Gastroesophageal sphincter (tissue), 4 donors: ENCODE data around the gene SAAL1. TPM values are rescaled to one million over a fixed set of nuclear protein-coding genes. Genes with fewer than 3 reads are reported as not detected.

Experiments
- ATAC-seq: fragments of 150-250 bp; one replicate; pipeline ENCODE4 v1.9.1; 2016; ENCODE audit warnings: mild to moderate bottlenecking, moderate library complexity
- H3K27ac ChIP-seq, 4 donors: fragments of 200-600 bp; sonication (generic) in 3 of 4; 1 replicate in 3 of 4; 2 replicates in 1 of 4; pipeline ENCODE4 v1.5.1; 2016 to 2019
- H3K27me3 ChIP-seq: fragments of 200-600 bp; sonication (generic); one replicate; pipeline ENCODE4 v1.5.1; 2019
- H3K36me3 ChIP-seq, 2 donors: fragments of 200-600 bp; sonication (generic); one replicate each; pipeline ENCODE4 v1.5.1; 2019; ENCODE audit warnings: control low read depth in 1 of 2
- H3K4me1 ChIP-seq, 3 donors: fragments of 200-600 bp; sonication (generic); 1 replicate in 2 of 3; 2 replicates in 1 of 3; pipeline ENCODE4 v1.5.1; 2016 to 2019; ENCODE audit warnings: control low read depth in 2 of 3
- H3K4me3 ChIP-seq, 2 donors: fragments of 200-600 bp; sonication (generic); one replicate each; pipeline ENCODE4 v1.5.1; 2019; ENCODE audit warnings: mild to moderate bottlenecking in 1 of 2, moderate library complexity in 1 of 2
- H3K9me3 ChIP-seq, 3 donors: fragments of 200-600 bp; sonication (generic); one replicate each; pipeline ENCODE4 v1.5.1; 2017 to 2019; ENCODE audit warnings: control low read depth in 2 of 3
- EP300 ChIP-seq: sonication (generic); formaldehyde crosslinking; IDR thresholded peaks from one replicate; pipeline ENCODE4 v1.6.1; 2017; ENCODE audit warnings: antibody characterized with exemption, mild to moderate bottlenecking
- POLR2A ChIP-seq, 2 donors: fragments of 450-650 bp; IDR thresholded peaks; one replicate each; pipeline ENCODE4 v1.6.1; 2017; ENCODE audit warnings: antibody characterized with exemption in 2 of 2, mild to moderate bottlenecking in 2 of 2, moderate library complexity in 1 of 2
- POLR2AphosphoS5 ChIP-seq: sonication (generic); formaldehyde crosslinking; IDR thresholded peaks from one replicate; pipeline ENCODE4 v1.6.1; 2017; ENCODE audit warnings: antibody characterized with exemption
- WGBS, 2 donors: methylation state at CpG; one replicate each; pipeline ENCODE4 v1.1.5; 2018; ENCODE audit warnings: low coverage in 1 of 2; 5-methylcytosine and 5-hydroxymethylcytosine counted together
- total RNA-seq, 4 donors: library from RNA; depleted of rRNA; stranded (reverse); fragments of >200 nt; gene quantifications; one replicate each; pipeline ENCODE4 v1.1.0, GENCODE V29; 2016
- TF ChIP-seq, protein P1 (sequence below), 4 experiments: fragments of 200-600 bp in 2 of 4; fragments of 450-650 bp in 2 of 4; sonication (generic) in 1 of 4; IDR thresholded peaks; one replicate each; pipeline ENCODE4 v1.5.1; 2017 to 2019; ENCODE audit warnings: antibody characterized with exemption in 4 of 4, mild to moderate bottlenecking in 2 of 4, moderate library complexity in 2 of 4

The SAAL1 gene
- total RNA-seq, 4 donors from 2014 or later, result 11.3 to 21.5 (median 14.4) TPM

DNA sequence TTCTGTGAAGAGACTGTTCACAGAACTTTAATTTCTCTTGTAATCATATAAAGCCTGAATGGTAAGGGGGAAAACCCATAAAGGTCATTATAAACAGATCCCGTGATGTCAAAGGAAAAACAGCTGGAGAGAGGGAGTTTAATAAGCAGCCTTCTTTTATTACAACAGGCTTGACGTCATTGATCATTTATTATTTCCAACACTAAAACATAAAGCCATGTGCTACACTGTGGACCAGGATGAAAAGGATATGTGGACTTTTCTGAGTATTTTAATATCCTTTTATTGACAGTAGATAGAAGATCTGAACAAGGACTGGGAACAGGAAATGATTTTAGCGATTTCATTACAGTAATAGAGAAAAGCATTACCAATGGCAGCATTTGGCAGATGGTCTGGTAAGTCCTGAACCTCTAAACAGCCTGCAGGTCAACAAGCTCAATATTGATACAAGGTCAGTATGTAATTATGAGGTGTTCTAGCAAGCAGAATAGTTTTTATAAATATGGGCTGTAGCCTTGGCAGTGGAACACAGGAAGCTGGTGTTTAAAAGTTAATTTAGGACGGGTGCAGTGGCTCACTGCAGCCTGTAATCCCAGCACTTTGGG is 34.7 kb downstream of the SAAL1 start:
- 61 to 63% methylated on average over 3 to 4 of the region's 4 CpGs for WGBS, 2 donors
- ATAC-seq, result no peak
- H3K4me1 ChIP-seq, result no peaks in the 10 kb centered on the region
- TF ChIP-seq EP300, result no peak
- TF ChIP-seq, protein P1, sequence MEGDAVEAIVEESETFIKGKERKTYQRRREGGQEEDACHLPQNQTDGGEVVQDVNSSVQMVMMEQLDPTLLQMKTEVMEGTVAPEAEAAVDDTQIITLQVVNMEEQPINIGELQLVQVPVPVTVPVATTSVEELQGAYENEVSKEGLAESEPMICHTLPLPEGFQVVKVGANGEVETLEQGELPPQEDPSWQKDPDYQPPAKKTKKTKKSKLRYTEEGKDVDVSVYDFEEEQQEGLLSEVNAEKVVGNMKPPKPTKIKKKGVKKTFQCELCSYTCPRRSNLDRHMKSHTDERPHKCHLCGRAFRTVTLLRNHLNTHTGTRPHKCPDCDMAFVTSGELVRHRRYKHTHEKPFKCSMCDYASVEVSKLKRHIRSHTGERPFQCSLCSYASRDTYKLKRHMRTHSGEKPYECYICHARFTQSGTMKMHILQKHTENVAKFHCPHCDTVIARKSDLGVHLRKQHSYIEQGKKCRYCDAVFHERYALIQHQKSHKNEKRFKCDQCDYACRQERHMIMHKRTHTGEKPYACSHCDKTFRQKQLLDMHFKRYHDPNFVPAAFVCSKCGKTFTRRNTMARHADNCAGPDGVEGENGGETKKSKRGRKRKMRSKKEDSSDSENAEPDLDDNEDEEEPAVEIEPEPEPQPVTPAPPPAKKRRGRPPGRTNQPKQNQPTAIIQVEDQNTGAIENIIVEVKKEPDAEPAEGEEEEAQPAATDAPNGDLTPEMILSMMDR (IDR thresholded peaks at IDR 0.05), result no peak
- TF ChIP-seq POLR2AphosphoS5, result no peak
- no peak for TF ChIP-seq POLR2A (IDR thresholded peaks at IDR 0.05)
- H3K36me3 ChIP-seq, result peaks cover 0 to 16% of the 10 kb centered on the region in 2 donors
- no peak overlapping the region for H3K4me3 ChIP-seq
- H3K9me3 ChIP-seq, result no peaks in the 10 kb centered on the region
- no peaks in the 10 kb centered on the region for H3K27me3 ChIP-seq
- no peak overlapping the region for H3K27ac ChIP-seq

DNA sequence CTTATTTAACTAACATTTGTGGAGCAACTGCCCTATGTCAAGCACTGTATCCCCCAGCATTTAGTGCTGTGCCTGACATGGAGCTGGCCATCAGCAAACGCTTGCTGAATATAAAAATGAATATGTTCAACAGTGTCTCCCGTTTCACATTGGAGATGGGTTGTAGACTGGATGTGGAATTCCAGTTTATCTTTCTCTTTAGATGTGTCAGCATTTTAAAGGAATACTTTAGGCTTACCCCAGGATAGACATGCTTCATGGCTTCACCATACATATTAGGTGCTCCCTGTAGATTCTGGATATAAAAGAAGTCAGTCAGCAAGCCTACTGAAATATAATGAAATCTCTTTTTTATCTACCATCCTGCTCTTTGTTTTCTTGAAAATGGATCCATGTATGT is 38.5 kb downstream of the SAAL1 start:
- Histone ChIP-seq H3K4me1 (no peaks in the 10 kb centered on the region), H3K27me3 (no peaks in the 10 kb centered on the region), H3K9me3 (no peaks in the 10 kb centered on the region), H3K36me3 (peaks cover 0 to 11% of the 10 kb centered on the region in 2 donors), H3K4me3 (no peak overlapping the region), H3K27ac (no peak overlapping the region)
- ATAC-seq, result no peak
- TF ChIP-seq POLR2A (IDR thresholded peaks at IDR 0.05) (no peak), EP300 (no peak), POLR2AphosphoS5 (no peak)
- TF ChIP-seq, protein P1 (IDR thresholded peaks at IDR 0.05), result no peak
- WGBS, 2 donors, result 87 to 100% methylated on average over 2 of the region's 2 CpGs

DNA sequence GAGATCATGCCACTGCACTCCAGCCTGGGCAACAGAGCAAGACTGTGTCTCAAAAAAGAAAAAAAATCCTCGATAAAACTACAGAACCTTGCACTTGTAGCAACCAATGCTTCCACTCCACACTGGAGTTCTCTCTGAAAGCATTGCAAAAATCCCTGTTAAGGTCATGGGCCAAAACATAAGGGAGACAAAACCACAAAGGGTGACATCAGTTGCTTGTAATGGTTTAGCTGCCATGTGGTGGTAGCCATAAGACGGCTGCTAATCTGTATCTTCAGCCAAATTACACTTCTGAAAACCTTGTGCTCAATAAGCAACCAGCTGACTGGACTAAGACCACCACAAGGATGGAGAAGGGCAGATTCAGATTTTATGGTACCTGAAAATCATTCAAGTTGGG is 39.3 kb downstream of the SAAL1 start:
- H3K36me3 ChIP-seq, result peaks cover 0 to 11% of the 10 kb centered on the region in 2 donors
- H3K27ac ChIP-seq, result no peak overlapping the region
- WGBS, 2 donors, result 83 to 91% methylated on average over 1 to 2 of the region's 2 CpGs
- H3K4me1 ChIP-seq, result no peaks in the 10 kb centered on the region
- TF ChIP-seq EP300 (no peak), POLR2A (IDR thresholded peaks at IDR 0.05) (no peak), POLR2AphosphoS5 (no peak)
- TF ChIP-seq, protein P1 (IDR thresholded peaks at IDR 0.05), result no peak
- no peaks in the 10 kb centered on the region for H3K27me3 ChIP-seq
- H3K9me3 ChIP-seq, result no peaks in the 10 kb centered on the region
- ATAC-seq, result no peak
- H3K4me3 ChIP-seq, result no peak overlapping the region

- TF ChIP-seq POLR2A (IDR thresholded peaks at IDR 0.05) (no peak), EP300 (no peak), POLR2AphosphoS5 (no peak)
- TF ChIP-seq, protein P1 (IDR thresholded peaks at IDR 0.05), result no peak
- no peak for ATAC-seq
- Histone ChIP-seq H3K27me3 (no peaks in the 10 kb centered on the region), H3K27ac (no peak overlapping the region), H3K4me3 (no peak overlapping the region), H3K9me3 (no peaks in the 10 kb centered on the region), H3K4me1 (no peaks in the 10 kb centered on the region), H3K36me3 (peaks cover 0 to 11% of the 10 kb centered on the region in 2 donors)
- 82 to 93% methylated on average over 3 to 5 of the region's 8 CpGs for WGBS, 2 donors
These were observed 40.3 kb downstream of the SAAL1 start for GRCh38 chr11:18065572-18065971.

DNA sequence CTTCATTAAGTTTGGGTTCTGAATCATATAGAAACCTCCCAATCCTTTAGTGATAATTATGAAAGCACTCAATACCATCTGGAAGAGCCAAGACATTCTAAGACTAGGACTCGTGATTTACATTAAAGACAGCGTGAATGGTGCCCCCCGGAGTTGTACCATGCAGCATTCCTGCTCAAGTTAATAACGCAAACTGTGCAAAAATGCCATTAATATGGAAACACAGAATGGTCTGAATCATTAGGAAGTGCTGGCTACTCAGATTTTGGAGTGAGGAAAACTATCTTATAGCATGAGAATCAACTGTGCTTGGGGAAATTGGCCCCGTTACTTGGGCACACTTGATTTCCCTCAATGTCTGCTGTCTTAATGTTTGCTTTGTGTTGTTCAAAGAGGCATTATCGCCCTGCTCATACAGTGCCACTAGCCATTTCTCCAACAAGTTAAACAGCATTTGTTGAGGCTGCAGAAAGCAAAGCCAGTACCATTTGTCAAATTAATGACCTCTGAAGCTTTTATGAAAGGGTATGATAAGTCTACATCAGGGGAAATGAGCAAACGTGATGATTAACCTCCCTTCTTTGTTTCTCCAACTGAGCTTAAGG is 41.3 kb downstream of the SAAL1 start:
- H3K27me3 ChIP-seq, result no peaks in the 10 kb centered on the region
- no peaks in the 10 kb centered on the region for H3K9me3 ChIP-seq
- H3K4me3 ChIP-seq, result no peak overlapping the region
- 86 to 88% methylated on average over 5 to 7 of the region's 7 CpGs for WGBS, 2 donors
- TF ChIP-seq, protein P1 (IDR thresholded peaks at IDR 0.05), result no peak
- no peak for TF ChIP-seq EP300
- H3K36me3 ChIP-seq, result peaks cover 0 to 11% of the 10 kb centered on the region in 2 donors
- H3K27ac ChIP-seq, result no peak overlapping the region
- H3K4me1 ChIP-seq, result no peaks in the 10 kb centered on the region
- ATAC-seq, result no peak
